GM12872 (cell line): ENCODE results near the gene GLRX3.

ENCODE experiments used
- TF ChIP-seq, protein P1 (sequence below): IDR thresholded peaks from 3 replicates; pipeline ENCODE4 v1.5.1; 2011; ENCODE audit warnings: low read depth, mild to moderate bottlenecking, low read length, moderate library complexity; ENCODE audit not compliant: insufficient read depth

Gene GLRX3

DNA sequence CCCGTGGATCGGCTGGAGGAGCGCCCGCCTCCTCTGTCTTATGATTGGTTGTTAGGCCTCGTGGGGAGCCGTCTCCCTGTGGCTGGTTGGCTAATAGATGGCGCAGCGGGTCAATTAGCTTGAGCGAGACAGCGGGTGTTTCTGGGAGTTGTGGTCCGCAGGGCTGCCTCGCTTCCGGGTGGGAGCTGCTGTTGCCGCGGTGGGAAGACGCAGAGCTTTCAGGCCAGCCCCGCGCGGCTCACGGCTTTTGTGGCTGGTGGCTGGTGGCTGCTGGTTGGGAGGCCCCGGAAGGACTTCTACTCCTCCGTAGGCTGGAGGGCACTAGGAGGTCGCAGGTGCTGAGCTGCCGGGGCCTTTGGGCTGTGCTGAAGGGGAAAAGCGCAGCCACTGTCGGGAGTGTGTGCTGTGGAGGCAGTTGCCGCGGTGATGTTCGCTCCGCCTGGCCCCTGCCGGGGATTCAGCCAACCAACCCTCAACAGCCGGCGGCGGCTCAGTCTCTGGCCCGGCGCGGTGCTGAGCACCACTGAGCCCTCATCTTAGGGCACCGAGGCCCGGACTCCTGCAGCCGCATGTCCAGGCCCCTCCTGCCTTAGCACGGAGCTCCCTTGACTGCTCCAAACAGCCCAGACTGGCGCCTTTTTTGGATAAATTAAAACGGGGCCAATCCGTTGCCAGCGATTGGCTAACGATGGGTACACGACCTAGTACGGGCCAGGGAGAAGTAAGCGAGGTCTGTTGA is 24.9 kb upstream of the GLRX3 start:
- TF ChIP-seq, protein P1, sequence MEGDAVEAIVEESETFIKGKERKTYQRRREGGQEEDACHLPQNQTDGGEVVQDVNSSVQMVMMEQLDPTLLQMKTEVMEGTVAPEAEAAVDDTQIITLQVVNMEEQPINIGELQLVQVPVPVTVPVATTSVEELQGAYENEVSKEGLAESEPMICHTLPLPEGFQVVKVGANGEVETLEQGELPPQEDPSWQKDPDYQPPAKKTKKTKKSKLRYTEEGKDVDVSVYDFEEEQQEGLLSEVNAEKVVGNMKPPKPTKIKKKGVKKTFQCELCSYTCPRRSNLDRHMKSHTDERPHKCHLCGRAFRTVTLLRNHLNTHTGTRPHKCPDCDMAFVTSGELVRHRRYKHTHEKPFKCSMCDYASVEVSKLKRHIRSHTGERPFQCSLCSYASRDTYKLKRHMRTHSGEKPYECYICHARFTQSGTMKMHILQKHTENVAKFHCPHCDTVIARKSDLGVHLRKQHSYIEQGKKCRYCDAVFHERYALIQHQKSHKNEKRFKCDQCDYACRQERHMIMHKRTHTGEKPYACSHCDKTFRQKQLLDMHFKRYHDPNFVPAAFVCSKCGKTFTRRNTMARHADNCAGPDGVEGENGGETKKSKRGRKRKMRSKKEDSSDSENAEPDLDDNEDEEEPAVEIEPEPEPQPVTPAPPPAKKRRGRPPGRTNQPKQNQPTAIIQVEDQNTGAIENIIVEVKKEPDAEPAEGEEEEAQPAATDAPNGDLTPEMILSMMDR, result no peak

DNA sequence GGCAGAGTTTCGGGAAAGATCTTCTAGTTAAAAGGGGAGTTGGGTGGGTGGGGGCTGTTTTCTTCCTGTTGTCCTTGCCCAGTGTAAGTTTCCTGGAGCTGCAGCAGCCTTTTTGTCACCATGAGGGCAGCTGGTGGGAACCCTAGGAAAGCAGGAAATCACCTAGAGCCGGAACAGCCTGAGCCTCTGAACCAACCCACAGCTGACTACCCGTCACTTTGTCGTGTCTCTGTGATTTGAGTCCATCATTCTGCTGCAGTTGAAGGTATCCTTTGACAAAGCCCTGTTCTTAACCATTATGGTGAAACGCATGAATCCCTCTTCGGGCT is 24.4 kb upstream of the GLRX3 start:
- TF ChIP-seq, protein P1, result no peak

DNA sequence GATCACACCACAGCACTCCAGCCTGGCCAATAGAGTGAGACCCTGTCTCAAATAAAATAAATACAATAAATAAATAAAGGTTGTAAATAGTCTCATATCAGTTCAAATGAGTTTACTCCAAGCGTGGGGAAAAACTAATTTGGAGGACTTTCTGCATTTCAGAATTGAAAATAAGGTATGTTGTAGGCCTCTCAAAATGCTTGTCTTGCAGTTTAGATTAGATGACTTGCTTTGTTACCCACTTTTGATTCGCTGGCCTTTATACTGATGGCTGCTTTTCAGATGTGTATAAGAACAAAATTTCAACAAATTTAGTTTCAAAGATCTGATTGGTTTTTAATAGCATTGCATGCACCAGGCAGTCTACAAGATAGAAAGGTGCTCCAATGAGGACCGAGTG is 23.4 kb upstream of the GLRX3 start:
- TF ChIP-seq, protein P1, result no peak

DNA sequence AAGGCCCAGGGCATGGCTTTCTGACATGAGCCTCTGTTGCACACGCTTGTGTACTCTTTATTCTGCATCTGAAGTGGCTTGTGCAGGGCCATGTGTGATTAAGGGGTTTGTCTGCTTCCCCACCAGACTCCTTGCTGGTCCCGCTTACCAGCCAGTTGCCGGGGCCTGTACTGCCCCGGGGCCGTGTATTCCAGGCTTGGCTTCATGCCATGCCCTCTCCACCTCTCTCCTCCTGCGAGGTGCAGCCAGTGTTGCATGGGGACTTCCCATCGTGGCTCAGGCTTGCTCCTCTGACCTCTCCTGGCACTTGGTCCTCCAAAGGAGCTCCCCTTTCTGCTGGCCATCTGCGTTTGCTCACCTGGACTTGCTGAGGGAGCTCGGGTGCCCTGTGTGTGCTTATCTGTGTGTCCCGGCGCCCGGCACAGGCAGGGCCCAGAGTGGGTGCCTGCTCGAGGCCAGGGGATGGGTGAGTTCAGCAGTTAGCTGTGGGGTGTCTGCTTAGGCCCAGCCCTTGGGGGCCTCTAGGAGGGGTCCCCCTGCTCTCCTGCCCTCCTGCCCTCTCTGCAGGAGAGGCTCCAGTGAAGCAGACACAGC is 14.6 kb upstream of the GLRX3 start:
- TF ChIP-seq, protein P1, result no peak

DNA sequence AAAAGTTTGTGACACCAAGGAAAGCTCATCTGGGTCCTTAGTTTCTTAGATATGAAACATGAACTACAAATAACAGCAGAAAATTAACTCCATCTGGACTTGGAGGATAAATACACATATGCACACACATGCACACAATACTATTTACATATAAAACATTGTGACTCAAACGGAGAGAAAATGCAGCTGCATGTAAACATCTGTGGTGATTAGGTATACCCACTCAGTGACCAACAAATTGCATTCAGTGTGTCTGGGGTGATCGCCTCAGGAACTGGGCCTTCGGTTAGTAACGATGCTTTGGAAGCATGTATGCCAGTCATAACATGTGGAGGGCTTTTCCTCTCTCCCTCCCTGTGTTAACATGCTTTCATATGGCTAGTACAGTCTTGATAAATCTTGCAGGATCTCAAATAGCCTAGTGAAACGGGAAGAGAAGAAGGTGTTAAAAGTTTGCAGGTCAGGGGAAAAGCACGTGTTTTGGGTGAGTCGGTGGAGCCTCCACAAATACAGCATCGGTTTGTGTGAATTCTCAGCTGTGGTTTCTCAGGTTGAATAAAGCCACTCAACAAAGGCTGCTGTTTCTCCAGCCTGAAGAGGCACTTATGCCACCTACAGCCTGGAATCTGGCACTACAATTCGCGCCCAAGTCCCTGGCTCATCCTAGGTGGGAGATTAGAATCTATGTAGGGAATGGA is 8.7 kb upstream of the GLRX3 start:
- TF ChIP-seq, protein P1, result peak; percentile 80

DNA sequence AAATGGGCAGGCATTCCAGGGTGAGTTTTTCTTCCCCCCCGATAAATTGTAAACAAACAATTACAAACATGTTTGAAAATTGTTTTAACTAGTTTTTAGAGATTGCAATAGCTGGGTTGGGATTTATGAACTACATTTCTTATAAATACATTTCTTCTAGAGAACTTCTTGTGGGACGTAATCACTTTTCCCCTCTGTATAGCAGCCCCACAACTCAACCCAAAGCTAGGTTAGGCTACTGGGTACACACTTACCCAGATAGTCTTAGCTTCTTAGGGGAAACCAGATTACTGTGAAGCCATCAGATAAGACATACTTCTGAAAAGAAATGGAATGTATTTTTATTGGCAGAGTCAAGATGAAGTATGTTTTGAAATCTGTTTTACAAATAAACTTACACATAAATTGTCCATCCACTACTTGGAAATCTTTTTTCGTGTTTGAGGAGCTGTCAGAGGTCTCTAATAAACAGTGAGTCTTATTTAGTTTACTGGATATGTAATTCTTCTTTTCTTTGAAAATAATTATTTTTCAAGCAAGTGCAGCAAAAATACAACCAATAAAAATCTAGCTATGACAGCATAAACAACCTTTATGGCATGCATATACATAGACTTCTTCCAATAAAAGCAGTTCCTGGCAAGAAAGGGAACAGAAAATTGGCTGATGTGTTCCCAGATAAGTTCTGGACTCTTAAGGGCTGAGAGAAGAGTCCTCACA is 8.0 kb upstream of the GLRX3 start:
- TF ChIP-seq, protein P1, result no peak

DNA sequence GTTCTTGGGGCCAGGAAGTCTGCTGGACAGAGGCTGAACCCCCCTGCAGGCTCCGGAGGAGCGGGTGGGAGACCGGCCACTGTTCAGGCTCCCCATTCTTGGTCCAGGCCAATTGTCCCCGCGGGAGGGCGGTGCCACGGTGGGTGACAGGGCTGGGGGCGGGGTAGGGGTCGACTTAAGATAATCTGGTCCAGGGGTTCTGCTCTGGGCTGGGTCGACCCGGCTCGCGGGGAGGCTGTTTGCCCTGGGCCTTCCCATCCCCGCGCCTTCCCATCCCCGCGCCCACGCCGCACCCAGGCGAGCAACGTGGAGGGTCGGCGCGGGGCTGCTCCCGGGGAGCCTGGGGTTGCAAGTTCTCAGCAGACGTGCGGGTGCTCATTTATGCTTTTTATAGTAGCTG is 7.3 kb upstream of the GLRX3 start:
- TF ChIP-seq, protein P1, result no peak
